Mesenchymal stem cell (in vitro differentiated cells and primary cell): ENCODE data around the gene MYRF.

ENCODE experiments used
- DNase-seq: peaks from one replicate; pipeline ENCODE4 v3.0.0-alpha.2; 2013
- H2AFZ ChIP-seq: one replicate; pipeline ENCODE4 v1.6.1; 2013; ENCODE audit warnings: low read depth, mild to moderate bottlenecking, control low read depth, inconsistent platforms, low read length, moderate library complexity
- H2AK5ac ChIP-seq: 2 replicates; pipeline ENCODE4 v1.6.1; 2013; ENCODE audit warnings: low read length, moderate library complexity, mild to moderate bottlenecking, inconsistent platforms; ENCODE audit not compliant: severe bottlenecking
- H2BK120ac ChIP-seq: one replicate; pipeline ENCODE4 v1.6.1; 2013; ENCODE audit warnings: low read depth, mild to moderate bottlenecking, inconsistent platforms, low read length, moderate library complexity
- H2BK12ac ChIP-seq, 2 experiments: one replicate each; pipeline ENCODE4 v1.6.1; 2013; ENCODE audit warnings: inconsistent platforms in 2 of 2, low read length in 2 of 2, mild to moderate bottlenecking in 2 of 2, moderate library complexity in 2 of 2, control low read depth in 1 of 2
- H2BK15ac ChIP-seq: one replicate; pipeline ENCODE4 v1.6.1; 2013; ENCODE audit warnings: mild to moderate bottlenecking, low read depth, inconsistent platforms; ENCODE audit not compliant: poor library complexity, severe bottlenecking
- H2BK5ac ChIP-seq: 2 replicates; pipeline ENCODE4 v1.6.1; 2013; ENCODE audit warnings: low read depth, mild to moderate bottlenecking, low read length, control low read depth, inconsistent platforms; ENCODE audit not compliant: poor library complexity, severe bottlenecking
- H3K14ac ChIP-seq, 2 experiments: one replicate each; pipeline ENCODE4 v1.6.1; 2013; ENCODE audit warnings: inconsistent platforms in 2 of 2, low read length in 2 of 2, control low read depth in 1 of 2, mild to moderate bottlenecking in 1 of 2, moderate library complexity in 1 of 2
- H3K18ac ChIP-seq, 2 experiments: one replicate each; pipeline ENCODE4 v1.6.1; 2013; ENCODE audit warnings: inconsistent platforms in 2 of 2, low read length in 2 of 2, control low read depth in 1 of 2, low read depth in 1 of 2, mild to moderate bottlenecking in 1 of 2
- H3K23ac ChIP-seq, 2 experiments: one replicate each; pipeline ENCODE4 v1.6.1; 2013; ENCODE audit warnings: inconsistent platforms in 2 of 2, low read length in 2 of 2, mild to moderate bottlenecking in 2 of 2, moderate library complexity in 2 of 2, control low read depth in 1 of 2
- H3K27ac ChIP-seq: 2 replicates; pipeline ENCODE4 v1.5.1; 2013; ENCODE audit warnings: mild to moderate bottlenecking, moderate library complexity, low read length, control low read depth, inconsistent platforms; ENCODE audit not compliant: poor library complexity, severe bottlenecking
- H3K27me3 ChIP-seq, 2 experiments: 2 replicates each; pipeline versions ENCODE4 v1.6.1 to v1.7.0; 2013; ENCODE audit warnings: low read length in 2 of 2, mild to moderate bottlenecking in 2 of 2, moderate library complexity in 2 of 2, control low read depth in 1 of 2, inconsistent platforms in 1 of 2; ENCODE audit not compliant: control insufficient read depth in 1 of 2, insufficient read depth in 1 of 2
- H3K36me3 ChIP-seq, 2 experiments: 2 replicates each; pipeline versions ENCODE4 v1.6.1 to v1.7.0; 2013; ENCODE audit warnings: low read length in 2 of 2, control low read depth in 1 of 2, inconsistent platforms in 1 of 2, low read depth in 1 of 2, mild to moderate bottlenecking in 1 of 2; ENCODE audit not compliant: insufficient read depth in 2 of 2, control insufficient read depth in 1 of 2
- H3K4ac ChIP-seq, 2 experiments: one replicate each; pipeline ENCODE4 v1.6.1; 2013; ENCODE audit warnings: inconsistent platforms in 2 of 2, low read length in 2 of 2, mild to moderate bottlenecking in 2 of 2, moderate library complexity in 2 of 2, control low read depth in 1 of 2, low read depth in 1 of 2
- H3K4me1 ChIP-seq: 2 replicates; pipeline ENCODE4 v1.6.1; 2013; ENCODE audit warnings: low read depth, low read length, control low read depth; ENCODE audit not compliant: control insufficient read depth, insufficient read depth
- H3K4me2 ChIP-seq: 2 replicates; pipeline ENCODE4 v1.6.1; 2013; ENCODE audit warnings: low read length, mild to moderate bottlenecking, inconsistent platforms; ENCODE audit not compliant: poor library complexity, severe bottlenecking
- H3K4me3 ChIP-seq, 2 experiments: 2 replicates each; pipeline versions ENCODE4 v1.5.1 to v1.7.0; 2013; ENCODE audit warnings: low read length in 2 of 2, mild to moderate bottlenecking in 2 of 2, control low read depth in 1 of 2, low read depth in 1 of 2; ENCODE audit not compliant: insufficient read depth in 1 of 2
- H3K79me1 ChIP-seq: replicated peaks from 2 replicates; pipeline ENCODE4 v1.6.1; 2013; ENCODE audit warnings: mild to moderate bottlenecking, control low read depth, low read length, inconsistent platforms; ENCODE audit not compliant: poor library complexity, severe bottlenecking
- H3K9ac ChIP-seq: 2 replicates; pipeline ENCODE4 v1.7.0; 2013; ENCODE audit warnings: mild to moderate bottlenecking, low read length, moderate library complexity
- H3K9me3 ChIP-seq: 2 replicates; pipeline ENCODE4 v1.7.0; 2013; ENCODE audit warnings: mild to moderate bottlenecking, low read length; ENCODE audit not compliant: control insufficient read depth
- H4K8ac ChIP-seq: one replicate; pipeline ENCODE4 v1.6.1; 2013; ENCODE audit warnings: inconsistent platforms, mild to moderate bottlenecking, low read length, moderate library complexity
- H4K91ac ChIP-seq: one replicate; pipeline ENCODE4 v1.6.1; 2013; ENCODE audit warnings: mild to moderate bottlenecking, low read length, inconsistent platforms
- WGBS: methylation state at CpG from one replicate; pipeline ENCODE4 v1.1.7; 2013; ENCODE audit warnings: mixed read lengths; 5-methylcytosine and 5-hydroxymethylcytosine counted together

The MYRF gene

GRCh38 chr11:61836193-61836592, 83.8 kb downstream of the MYRF start:
- Histone ChIP-seq H2AK5ac (no peak overlapping the region), H2BK15ac (no peak overlapping the region), H3K79me1 (peaks cover 32% of the 10 kb centered on the region), H2AFZ (no peak overlapping the region), H3K27me3 (no peaks in the 10 kb centered on the region), H3K27ac (no peak overlapping the region), H4K8ac (no peak overlapping the region), H3K14ac (no peak overlapping the region), H3K4me1 (peaks cover 24% of the 10 kb centered on the region), H3K4me3 (no peak overlapping the region), H2BK120ac (no peak overlapping the region), H3K18ac (no peak overlapping the region), H4K91ac (no peak overlapping the region), H2BK12ac (no peak overlapping the region), H2BK5ac (no peak overlapping the region), H3K4me2 (no peak overlapping the region), H3K36me3 (peaks cover 47 to 58% of the 10 kb centered on the region in 2 experiments), H3K9ac (peak overlapping the region; percentile 8), H3K9me3 (peaks cover 2% of the 10 kb centered on the region), H3K4ac (no peak overlapping the region), H3K23ac (no peak overlapping the region)
- DNase-seq = no peak
- WGBS = 98% methylated on average over 8 of the region's 8 CpGs

GRCh38 chr11:61837411-61838005, 85.1 kb downstream of the MYRF start:
- H2BK120ac ChIP-seq = no peak overlapping the region
- no peak overlapping the region for H2AK5ac ChIP-seq
- H3K27ac ChIP-seq = no peak overlapping the region
- H3K9ac ChIP-seq = no peak overlapping the region
- peak overlapping the region; percentile 4 to 47 for H2BK12ac ChIP-seq
- no peak overlapping the region for H3K18ac ChIP-seq
- DNase-seq = no peak
- no peak overlapping the region for H2BK5ac ChIP-seq
- no peaks in the 10 kb centered on the region for H3K27me3 ChIP-seq
- peak overlapping the region in 1 of 2 experiments; percentile 26 for H3K14ac ChIP-seq
- H2BK15ac ChIP-seq = peak overlapping the region; percentile 8
- no peak overlapping the region for H3K4ac ChIP-seq
- peaks cover 18% of the 10 kb centered on the region for H3K4me1 ChIP-seq
- peak overlapping the region; percentile 53 for H4K8ac ChIP-seq
- H3K79me1 ChIP-seq = peaks cover 38% of the 10 kb centered on the region
- no peak overlapping the region for H3K4me2 ChIP-seq
- 94% methylated on average over 15 of the region's 15 CpGs for WGBS
- peaks cover 55 to 59% of the 10 kb centered on the region in 2 experiments for H3K36me3 ChIP-seq
- no peak overlapping the region for H3K23ac ChIP-seq
- H3K4me3 ChIP-seq = no peak overlapping the region
- H4K91ac ChIP-seq = peak overlapping the region; percentile 15
- no peak overlapping the region for H2AFZ ChIP-seq
- H3K9me3 ChIP-seq = peaks cover 2% of the 10 kb centered on the region
